ENCODE data around the gene TRIM44. TPM values are rescaled to one million over a fixed set of nuclear protein-coding genes. Genes with fewer than 3 reads are reported as not detected.
"Not testable (repeated sequence)": the region's sequence is repeated elsewhere in the genome, so short reads cannot be mapped to it uniquely, and the experiment has no call there.

Gene TRIM44
- total RNA-seq, 1 experiment from 2014 or later = 33.4 TPM

GRCh38 chr11:35766651-35767050, 104.1 kb downstream of the TRIM44 start:
- CTCF ChIA-PET = no interaction called here

GRCh38 chr11:35770425-35770824, 107.8 kb downstream of the TRIM44 start:
- H3K36me3 ChIP-seq (ENCODE audit: control insufficient read depth in 1 of 2, insufficient read depth in 2 of 2, low read length in 2 of 2); intact Hi-C loops (cut with micrococcal nuclease); DNase-seq (ENCODE audit: low read depth, low spot score); H3K79me2 ChIP-seq (ENCODE audit: insufficient read depth, low read length); H3K9ac ChIP-seq (ENCODE audit: low read length); H3K27ac ChIP-seq (ENCODE audit: low read depth, low read length); POLR2A ChIA-PET; RAD21 ChIA-PET (ENCODE audit: low non-redundant PET in 1 of 2, low total read pairs in 2 of 2, uncharacterized antibody in 2 of 2, unreplicated experiment in 2 of 2); CTCF ChIA-PET; H3K4me3 ChIP-seq (replicated peaks in 1 of 2; ENCODE audit: low read depth in 1 of 2, low read length in 2 of 2); H3K4me2 ChIP-seq (ENCODE audit: low read length); H2AFZ ChIP-seq (ENCODE audit: low read depth, low read length, poor library complexity, severe bottlenecking); ATAC-seq; H3K9me3 ChIP-seq (ENCODE audit: control insufficient read depth in 1 of 2, insufficient read depth in 1 of 2, low read depth in 1 of 2, low read length in 2 of 2); BruUV-seq (replicated peaks); H4K20me1 ChIP-seq (ENCODE audit: insufficient read depth); H3K9me2 ChIP-seq (ENCODE audit: insufficient read depth); H3K27me3 ChIP-seq (ENCODE audit: insufficient read depth, low read length); H3K4me1 ChIP-seq (ENCODE audit: control insufficient read depth in 1 of 2, insufficient read depth in 2 of 2, low read length in 2 of 2): not testable (repeated sequence)

More at GRCh38 chr11:35766651-35767050, 104.1 kb downstream of the TRIM44 start:
- DNase-seq (ENCODE audit: low read depth, low spot score) = no peak
- H3K4me3 ChIP-seq (replicated peaks in 1 of 2; ENCODE audit: low read depth in 1 of 2, low read length in 2 of 2) = no peak overlapping the region
- H3K36me3 ChIP-seq (ENCODE audit: control insufficient read depth in 1 of 2, insufficient read depth in 2 of 2, low read length in 2 of 2) = no peaks in the 10 kb centered on the region
- no peaks in the 10 kb centered on the region for H4K20me1 ChIP-seq (ENCODE audit: insufficient read depth)
- ATAC-seq = no peak
- no peak overlapping the region for H2AFZ ChIP-seq (ENCODE audit: low read depth, low read length, poor library complexity, severe bottlenecking)
- POLR2A ChIA-PET = no interaction called here
- no peaks in the 10 kb centered on the region for H3K9me2 ChIP-seq (ENCODE audit: insufficient read depth)
- no peaks in the 10 kb centered on the region for H3K79me2 ChIP-seq (ENCODE audit: insufficient read depth, low read length)
- no peaks in the 10 kb centered on the region for H3K9me3 ChIP-seq (ENCODE audit: control insufficient read depth in 1 of 2, insufficient read depth in 1 of 2, low read depth in 1 of 2, low read length in 2 of 2)
- H3K4me1 ChIP-seq (ENCODE audit: control insufficient read depth in 1 of 2, insufficient read depth in 2 of 2, low read length in 2 of 2) = no peaks in the 10 kb centered on the region
- H3K9ac ChIP-seq (ENCODE audit: low read length) = no peak overlapping the region
- intact Hi-C loops (cut with micrococcal nuclease) = no loop called here
- BruUV-seq (replicated peaks) = no TSS peak
- H3K27ac ChIP-seq (ENCODE audit: low read depth, low read length) = no peak overlapping the region
- RAD21 ChIA-PET (ENCODE audit: low non-redundant PET in 1 of 2, low total read pairs in 2 of 2, uncharacterized antibody in 2 of 2, unreplicated experiment in 2 of 2) = no interaction called here
- no peak for TF ChIP-seq POLR2AphosphoS5 (IDR thresholded peaks at IDR 0.05; ENCODE audit: low read depth, low read length)
- no peak for TF ChIP-seq SP1 (IDR thresholded peaks at IDR 0.05; ENCODE audit: low read depth)
- no peak for TF ChIP-seq CEBPB (IDR thresholded peaks at IDR 0.05; ENCODE audit: low read depth)
- no peak for TF ChIP-seq EGR1 (IDR thresholded peaks at IDR 0.05; ENCODE audit: low read depth)
- TF ChIP-seq SRF (IDR thresholded peaks at IDR 0.05; ENCODE audit: low read depth) = no peak
- no peak for TF ChIP-seq ATF3 (IDR thresholded peaks at IDR 0.05)
- TF ChIP-seq ZFX (IDR thresholded peaks at IDR 0.05) = no peak
- TF ChIP-seq REST (IDR thresholded peaks at IDR 0.05; ENCODE audit: low read depth) = no peak
- no peak for TF ChIP-seq RAD21 (IDR thresholded peaks at IDR 0.05; ENCODE audit: low read depth)
- no peak for TF ChIP-seq EZH2phosphoT487 (IDR thresholded peaks at IDR 0.05; ENCODE audit: borderline replicate concordance)
- no peak for TF ChIP-seq ZNF274 (IDR thresholded peaks at IDR 0.05; ENCODE audit: low read depth, low read length)
- TF ChIP-seq MAX (IDR thresholded peaks at IDR 0.05) = no peak
- no peak for TF ChIP-seq YY1 (IDR thresholded peaks at IDR 0.05; ENCODE audit: extremely low read depth, insufficient replicate concordance, low read depth, low read length)
- no peak for TF ChIP-seq CBX3 (IDR thresholded peaks at IDR 0.05; ENCODE audit: low read depth)
- no peak for TF ChIP-seq TCF7L2 (IDR thresholded peaks at IDR 0.05; ENCODE audit: borderline replicate concordance, extremely low read depth, insufficient read depth, insufficient read length)
- TF ChIP-seq SIN3A (IDR thresholded peaks at IDR 0.05; ENCODE audit: low read depth) = no peak
- H3K4me2 ChIP-seq (ENCODE audit: low read length) = no peak overlapping the region
- no peaks in the 10 kb centered on the region for H3K27me3 ChIP-seq (ENCODE audit: insufficient read depth, low read length)

All from HCT116 (cell line).